PFSK-1 (cell line): Measurements from ENCODE around the gene GRIN1.

Experiments
- FOXP2 ChIP-seq: optimal IDR thresholded peaks from 2 replicates; pipeline ENCODE3; 2011; ENCODE audit warnings: borderline replicate concordance, control low read depth, inconsistent platforms; ENCODE audit not compliant: insufficient read depth; ENCODE audit errors: extremely low read length, extremely low read depth
- POLR2AphosphoS5 ChIP-seq: IDR thresholded peaks from 2 replicates; pipeline ENCODE4 v1.6.1; 2012; ENCODE audit warnings: low read depth, mild to moderate bottlenecking, control low read depth, low read length, moderate library complexity
- REST ChIP-seq, 2 experiments: IDR thresholded peaks; 2 replicates each; pipeline versions ENCODE4 v1.6.1 to v1.8.0; 2011 to 2012; ENCODE audit warnings: low read depth in 2 of 2, low read length in 2 of 2, control low read depth in 1 of 2, inconsistent platforms in 1 of 2, mild to moderate bottlenecking in 1 of 2, moderate library complexity in 1 of 2; ENCODE audit not compliant: insufficient read depth in 1 of 2
- SIN3A ChIP-seq: IDR thresholded peaks from 2 replicates; pipeline ENCODE4 v1.6.1; 2012; ENCODE audit warnings: mild to moderate bottlenecking, low read length, moderate library complexity, borderline replicate concordance; ENCODE audit not compliant: insufficient read depth
- TAF1 ChIP-seq: IDR thresholded peaks from 2 replicates; pipeline ENCODE4 v1.6.1; 2012; ENCODE audit warnings: low read length, control low read depth, borderline replicate concordance; ENCODE audit not compliant: insufficient read depth

Gene GRIN1

GRCh38 chr9:137189297-137190295 is 50.6 kb downstream of the GRIN1 start:
- TF ChIP-seq REST (IDR thresholded peaks at IDR 0.05; ENCODE audit: insufficient read depth in 1 of 2, low read depth in 2 of 2, low read length in 2 of 2) = no peak
- TF ChIP-seq POLR2AphosphoS5 = no peak
- TF ChIP-seq FOXP2 = no peak
- TF ChIP-seq TAF1 = no peak
- no peak for TF ChIP-seq SIN3A

- TF ChIP-seq REST (IDR thresholded peaks at IDR 0.05; ENCODE audit: insufficient read depth in 1 of 2, low read depth in 2 of 2, low read length in 2 of 2) (no peak), TAF1 (no peak), POLR2AphosphoS5 (no peak), FOXP2 (no peak), SIN3A (no peak)
These were observed 51.4 kb downstream of the GRIN1 start for GRCh38 chr9:137190315-137190856.

GRCh38 chr9:137191245-137191644 is 52.3 kb downstream of the GRIN1 start:
- TF ChIP-seq POLR2AphosphoS5 (no peak), SIN3A (no peak), FOXP2 (no peak), TAF1 (no peak), REST (IDR thresholded peaks at IDR 0.05; ENCODE audit: insufficient read depth in 1 of 2, low read depth in 2 of 2, low read length in 2 of 2) (no peak)

- no peak for TF ChIP-seq FOXP2
- TF ChIP-seq TAF1 = no peak
- TF ChIP-seq POLR2AphosphoS5 = no peak
- no peak for TF ChIP-seq SIN3A
- TF ChIP-seq REST (IDR thresholded peaks at IDR 0.05; ENCODE audit: insufficient read depth in 1 of 2, low read depth in 2 of 2, low read length in 2 of 2) = no peak
These were observed 52.9 kb downstream of the GRIN1 start for GRCh38 chr9:137191691-137192447.

- TF ChIP-seq REST (IDR thresholded peaks at IDR 0.05; ENCODE audit: insufficient read depth in 1 of 2, low read depth in 2 of 2, low read length in 2 of 2) (no peak), POLR2AphosphoS5 (no peak), FOXP2 (no peak), SIN3A (no peak), TAF1 (no peak)
These were observed 53.5 kb downstream of the GRIN1 start for GRCh38 chr9:137192448-137192780.
